NCI-H526 treated with DMSO at 0.1 percent for 48 hours (cell line): Measurements from ENCODE around the gene SFXN3.
"Not testable (repeated sequence)": the region's sequence is repeated elsewhere in the genome, so short reads cannot be mapped to it uniquely, and the experiment has no call there.

Experiments used
- DNase-seq: peaks from one replicate; lab custom pipeline; 2025; lab: John Stamatoyannopoulos, UW

SFXN3 gene

GRCh38 chr10:101015582-101015973 lies 15.5 kb upstream of the SFXN3 start:
- DNase-seq, result no peak

GRCh38 chr10:101016814-101017213 lies 14.2 kb upstream of the SFXN3 start:
- DNase-seq, result no peak

- no peak for DNase-seq
Observed at GRCh38 chr10:101018118-101018599, 12.9 kb upstream of the SFXN3 start.

- peak; percentile 46 for DNase-seq
Observed at GRCh38 chr10:101018600-101019439, 12.2 kb upstream of the SFXN3 start.

GRCh38 chr10:101019440-101019703 lies 11.7 kb upstream of the SFXN3 start:
- DNase-seq, result no peak

DNA sequence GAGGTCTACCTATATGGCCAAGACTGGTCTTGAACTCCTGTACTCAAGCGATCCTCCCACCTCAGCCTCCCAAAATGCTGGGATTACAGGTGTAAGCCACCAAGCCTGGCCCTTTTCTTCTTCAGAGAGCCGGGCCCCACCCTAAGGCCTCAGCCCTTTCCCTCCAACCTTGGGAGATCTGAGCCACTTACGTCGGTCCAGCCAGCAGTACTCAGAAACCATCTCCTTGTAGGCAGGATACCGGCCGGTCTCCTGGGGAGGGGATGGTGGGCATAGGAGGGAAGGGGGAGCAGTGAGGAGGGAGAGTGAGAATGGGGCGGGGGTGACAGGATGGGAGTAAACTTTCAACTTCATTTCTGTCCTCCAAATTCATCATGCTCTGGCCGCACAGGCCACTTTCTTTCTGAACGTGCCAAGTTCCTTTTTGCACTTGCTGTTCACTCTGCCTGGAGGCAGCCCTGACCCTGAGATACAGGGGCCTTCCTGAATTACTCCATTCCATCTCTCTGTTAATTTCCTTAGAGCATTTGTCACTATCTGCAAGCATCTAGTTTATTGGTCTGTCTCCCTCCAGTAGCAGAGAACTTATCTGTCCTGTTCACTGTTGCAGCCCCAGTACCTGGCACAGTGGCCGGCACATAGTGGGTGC lies 10.5 kb upstream of the SFXN3 start:
- no peak for DNase-seq

DNA sequence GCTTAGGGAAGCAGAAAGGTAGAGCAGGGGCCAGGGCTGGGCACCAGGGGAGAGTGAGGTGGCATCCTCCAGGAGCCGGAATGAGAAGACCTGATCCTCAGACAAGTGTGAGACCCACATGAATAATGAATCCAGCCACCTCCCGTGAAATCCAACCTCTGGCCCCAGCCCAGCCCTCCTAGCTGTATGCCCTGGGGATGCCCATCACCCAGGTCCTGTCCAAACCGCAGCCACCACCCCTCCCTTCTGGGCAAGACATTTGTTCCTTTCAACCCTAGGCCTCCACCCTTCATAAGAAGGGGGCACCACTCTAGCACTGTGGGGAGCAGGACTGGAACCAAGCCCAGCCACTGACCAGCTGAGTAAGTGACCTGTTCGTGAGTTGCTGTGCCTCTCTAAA lies 9.8 kb upstream of the SFXN3 start:
- no peak for DNase-seq

GRCh38 chr10:101021692-101022251 lies 9.3 kb upstream of the SFXN3 start:
- DNase-seq, result no peak

GRCh38 chr10:101022967-101023705 lies 7.9 kb upstream of the SFXN3 start:
- no peak for DNase-seq

DNA sequence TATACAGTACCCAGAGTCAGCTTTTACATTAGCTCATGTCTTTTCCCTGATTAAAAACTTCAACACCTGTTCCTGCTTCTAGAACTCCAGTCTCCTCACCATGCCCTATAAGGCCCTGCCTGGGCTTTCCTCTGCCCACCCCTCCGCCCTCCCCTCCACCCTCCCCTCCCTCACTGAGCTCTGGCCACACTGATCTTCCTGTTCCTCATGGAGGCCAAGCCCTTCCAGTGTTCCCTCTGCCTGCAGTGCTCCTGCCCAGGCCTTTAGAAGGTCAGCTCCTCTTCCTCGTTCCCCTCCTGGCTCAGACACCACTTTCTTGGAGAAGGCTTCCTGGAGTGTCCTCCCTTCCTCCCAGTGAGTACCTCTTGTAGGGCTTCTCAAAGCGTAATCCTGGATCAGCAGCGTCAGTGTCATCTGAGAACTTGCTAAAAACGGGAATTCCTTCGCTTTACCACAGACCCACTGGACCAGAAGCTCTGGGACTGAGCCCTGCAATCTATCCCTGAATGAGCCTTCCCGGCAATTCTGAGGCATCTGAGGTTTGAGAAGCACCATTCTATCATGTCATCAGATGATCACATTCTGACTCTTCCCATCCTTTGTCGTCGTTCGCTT lies 3.8 kb upstream of the SFXN3 start:
- DNase-seq, result no peak

GRCh38 chr10:101028446-101029337 lies 2.3 kb upstream of the SFXN3 start:
- DNase-seq, result no peak

- no peak for DNase-seq
Observed at GRCh38 chr10:101029520-101030295, 1.3 kb upstream of the SFXN3 start.

GRCh38 chr10:101030496-101031127 lies 422 bp upstream of the SFXN3 start:
- DNase-seq, result no peak

DNA sequence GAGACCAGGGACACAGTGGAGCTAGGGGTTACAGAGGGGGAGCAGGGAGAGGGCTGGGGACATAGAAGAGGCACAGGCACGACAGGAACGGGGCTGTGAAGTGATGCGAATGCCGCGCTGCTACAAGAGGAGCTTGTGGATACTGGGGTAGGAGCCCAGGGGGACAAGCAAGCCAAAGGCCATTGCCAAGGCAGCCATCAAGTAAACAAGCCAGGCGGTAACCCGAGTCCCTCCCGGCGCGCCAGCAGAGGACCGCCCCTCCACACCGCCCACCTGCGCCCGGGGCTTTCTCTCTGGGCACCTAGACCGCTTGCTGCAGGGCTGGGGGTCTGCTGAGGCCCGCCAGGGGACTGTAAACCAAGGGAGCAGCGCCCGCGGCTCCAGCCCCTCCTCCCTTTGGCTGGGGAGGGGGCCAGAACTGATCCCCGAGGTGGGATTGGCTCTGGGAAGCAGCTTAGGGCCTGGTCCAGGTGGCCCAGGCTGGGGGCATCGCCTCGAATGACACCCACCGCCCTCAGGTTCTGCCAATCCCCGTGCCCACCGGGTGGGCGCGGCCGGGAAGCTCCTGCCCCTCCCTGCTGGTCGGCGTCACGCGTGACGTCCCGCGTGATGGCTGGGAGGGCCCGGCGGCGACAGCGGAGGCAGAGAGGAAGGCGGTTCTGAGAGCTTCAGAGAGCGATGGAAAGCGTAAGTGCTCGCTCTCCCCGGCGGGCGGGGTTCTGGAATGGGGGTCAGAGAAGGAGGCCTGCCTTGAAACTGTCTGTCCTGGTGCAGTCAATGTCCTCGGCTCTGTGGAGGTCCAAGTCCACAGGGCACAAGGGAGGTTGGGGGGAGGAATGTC lies 982 bp downstream of the SFXN3 start:
- DNase-seq, result peak; percentile 19

GRCh38 chr10:101032637-101033224 lies 1.7 kb downstream of the SFXN3 start:
- no peak for DNase-seq

- DNase-seq, result no peak
Observed at GRCh38 chr10:101033276-101033675, 2.2 kb downstream of the SFXN3 start.

- DNase-seq, result not testable (repeated sequence)
Observed at GRCh38 chr10:101034404-101034803, 3.4 kb downstream of the SFXN3 start.

DNA sequence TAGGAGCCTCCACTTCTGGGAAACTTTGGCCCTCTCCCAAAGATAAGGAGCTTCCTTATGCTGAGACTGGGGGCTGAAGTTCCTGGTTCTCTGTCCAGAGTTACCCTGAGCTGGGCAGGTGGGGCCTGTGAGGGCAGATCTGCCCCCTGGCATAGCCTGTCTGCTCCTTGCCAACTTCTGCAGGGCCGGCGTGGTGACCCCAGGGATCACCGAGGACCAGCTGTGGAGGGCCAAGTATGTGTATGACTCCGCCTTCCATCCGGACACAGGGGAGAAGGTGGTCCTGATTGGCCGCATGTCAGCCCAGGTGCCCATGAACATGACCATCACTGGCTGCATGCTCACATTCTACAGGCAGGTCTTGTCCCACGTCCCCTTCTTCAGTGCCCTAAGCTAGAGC lies 4.3 kb downstream of the SFXN3 start:
- DNase-seq, result no peak
